ENCODE results near the gene SLC25A42. TPM values are rescaled to one million over a fixed set of nuclear protein-coding genes. Genes with fewer than 3 reads are reported as not detected.

Gene SLC25A42
- total RNA-seq, 4 donors from 2014 or later = 11.2 to 24.8 (median 13.2) TPM

DNA sequence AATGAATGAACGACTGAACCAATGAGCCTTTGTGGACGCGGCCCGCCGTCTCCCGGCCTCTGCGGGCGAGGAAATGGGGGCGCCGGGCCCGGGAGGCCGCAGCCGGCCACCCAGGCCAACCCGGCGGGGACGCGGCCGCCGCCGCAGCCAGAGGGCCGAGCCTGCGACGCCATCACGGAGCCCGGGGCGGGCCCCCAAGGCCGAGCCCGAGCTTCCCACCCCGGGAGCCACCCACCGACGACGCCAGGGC, 30.7 kb upstream of the SLC25A42 start:
- Histone ChIP-seq H3K9me3 (no peaks in the 10 kb centered on the region), H3K27me3 (no peaks in the 10 kb centered on the region), H3K36me3 (peaks cover 0 to 26% (median 0%) of the 10 kb centered on the region in 3 donors), H3K4me3 (peak overlapping the region; percentile 78 to 98 (median 88)), H3K27ac (peak overlapping the region; percentile 88 to 99 (median 93)), H3K4me1 (peaks cover 0 to 22% (median 18%) of the 10 kb centered on the region in 4 donors)
- peak in 1 of 3 donors; percentile 17 for DNase-seq
- no peak for TF ChIP-seq POLR2A (IDR thresholded peaks at IDR 0.05)
- TF ChIP-seq, protein P1, sequence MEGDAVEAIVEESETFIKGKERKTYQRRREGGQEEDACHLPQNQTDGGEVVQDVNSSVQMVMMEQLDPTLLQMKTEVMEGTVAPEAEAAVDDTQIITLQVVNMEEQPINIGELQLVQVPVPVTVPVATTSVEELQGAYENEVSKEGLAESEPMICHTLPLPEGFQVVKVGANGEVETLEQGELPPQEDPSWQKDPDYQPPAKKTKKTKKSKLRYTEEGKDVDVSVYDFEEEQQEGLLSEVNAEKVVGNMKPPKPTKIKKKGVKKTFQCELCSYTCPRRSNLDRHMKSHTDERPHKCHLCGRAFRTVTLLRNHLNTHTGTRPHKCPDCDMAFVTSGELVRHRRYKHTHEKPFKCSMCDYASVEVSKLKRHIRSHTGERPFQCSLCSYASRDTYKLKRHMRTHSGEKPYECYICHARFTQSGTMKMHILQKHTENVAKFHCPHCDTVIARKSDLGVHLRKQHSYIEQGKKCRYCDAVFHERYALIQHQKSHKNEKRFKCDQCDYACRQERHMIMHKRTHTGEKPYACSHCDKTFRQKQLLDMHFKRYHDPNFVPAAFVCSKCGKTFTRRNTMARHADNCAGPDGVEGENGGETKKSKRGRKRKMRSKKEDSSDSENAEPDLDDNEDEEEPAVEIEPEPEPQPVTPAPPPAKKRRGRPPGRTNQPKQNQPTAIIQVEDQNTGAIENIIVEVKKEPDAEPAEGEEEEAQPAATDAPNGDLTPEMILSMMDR (IDR thresholded peaks at IDR 0.05) = peak in 1 of 6 experiments; percentile 5

DNA sequence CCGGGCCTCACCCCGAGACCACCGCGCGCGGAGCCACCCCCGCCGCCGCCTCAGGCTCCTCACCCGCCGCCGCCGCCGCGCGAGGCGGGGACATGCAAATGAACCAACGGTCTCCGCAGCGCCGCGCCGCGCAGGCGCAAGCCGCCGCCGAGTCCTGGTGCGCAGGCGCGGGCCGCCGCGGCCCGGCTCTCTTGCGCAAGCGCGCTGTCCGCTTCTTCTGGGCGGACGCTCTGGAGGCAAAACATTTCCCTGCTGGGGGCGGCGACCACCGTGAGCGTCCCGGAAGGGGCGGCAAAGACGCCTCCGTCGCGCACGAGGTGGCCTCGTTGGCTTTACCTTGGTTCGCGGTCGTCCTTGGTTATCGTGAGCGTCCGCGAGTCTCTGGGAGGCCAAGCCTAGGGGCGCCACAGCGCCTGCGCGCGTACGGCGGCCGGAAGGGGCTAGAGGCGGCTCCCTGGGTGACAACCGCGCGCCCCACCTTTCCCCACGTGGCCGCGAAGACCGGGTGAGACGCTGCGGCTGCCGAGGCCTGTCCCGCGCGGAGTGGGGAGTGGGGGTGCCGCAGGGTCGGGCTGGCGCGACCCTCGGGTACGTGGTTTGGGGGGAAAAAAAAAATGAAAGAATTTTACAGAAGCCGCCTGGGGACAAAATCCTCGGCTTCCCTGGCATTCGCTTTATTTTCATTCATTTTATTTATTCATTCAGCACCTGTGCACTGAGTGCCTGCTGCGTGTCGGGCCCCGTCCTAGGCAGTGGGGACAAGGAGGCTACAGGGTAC, 30.2 kb upstream of the SLC25A42 start, which contains the start of the genes ARMC6 and SUGP2:
TSS of gene ARMC6 (plus strand) at position 178 of the 778 bp plus-strand sequence. CDS start 607 bp downstream, outside the sequence.
TSS of gene SUGP2 (minus strand) at position 92 of the 778 bp plus-strand sequence. CDS start 2,446 bp downstream, outside the sequence.
- peaks cover 0 to 22% (median 18%) of the 10 kb centered on the region in 4 donors for H3K4me1 ChIP-seq
- peak within 1 kb of the TSS; percentile 88 to 99 (median 93) for H3K27ac ChIP-seq
- H3K27me3 ChIP-seq = no peaks in the 10 kb centered on the region
- peak; percentile 84 to 94 (median 92) for DNase-seq
- no peaks in the 10 kb centered on the region for H3K9me3 ChIP-seq
- peak within 1 kb of the TSS; percentile 78 to 98 (median 88) for H3K4me3 ChIP-seq
- peak; percentile 22 to 56 for TF ChIP-seq POLR2A (IDR thresholded peaks at IDR 0.05)
- TF ChIP-seq, protein P1 (IDR thresholded peaks at IDR 0.05) = peak in 4 of 6 experiments; percentile 7 to 44 (median 27)
- H3K36me3 ChIP-seq = peaks cover 0 to 21% (median 0%) of the 10 kb centered on the region in 3 donors

DNA sequence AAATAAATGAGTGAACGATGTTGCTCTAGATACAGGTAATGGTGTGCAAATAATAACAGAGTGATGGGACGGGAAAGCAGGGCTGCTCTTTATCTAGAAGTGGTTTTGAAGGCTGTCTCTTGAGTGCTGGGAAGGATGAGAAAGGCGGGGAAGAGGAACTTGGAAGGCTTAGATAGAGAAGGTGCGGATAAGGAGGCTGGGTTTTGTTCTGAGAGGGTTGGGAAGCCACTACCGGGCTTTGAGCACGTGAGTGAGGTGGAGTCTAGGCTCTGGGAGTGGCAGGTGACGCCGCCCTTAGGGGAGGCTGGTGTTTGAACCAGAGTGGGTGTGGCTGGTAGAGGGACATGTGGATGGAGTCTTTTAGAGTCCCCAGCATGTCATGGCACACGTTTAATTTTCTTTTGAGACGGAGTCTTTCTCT, 29.6 kb upstream of the SLC25A42 start:
- peaks cover 0 to 15% (median 0%) of the 10 kb centered on the region in 3 donors for H3K36me3 ChIP-seq
- H3K4me1 ChIP-seq = peaks cover 0 to 22% (median 18%) of the 10 kb centered on the region in 4 donors
- DNase-seq = peak; percentile 44 to 76 (median 69)
- no peaks in the 10 kb centered on the region for H3K9me3 ChIP-seq
- TF ChIP-seq, protein P1 (IDR thresholded peaks at IDR 0.05) = no peak
- TF ChIP-seq POLR2A (IDR thresholded peaks at IDR 0.05) = no peak
- H3K4me3 ChIP-seq = peak overlapping the region; percentile 78 to 98 (median 88)
- H3K27me3 ChIP-seq = no peaks in the 10 kb centered on the region
- H3K27ac ChIP-seq = peak overlapping the region; percentile 88 to 99 (median 93)

DNA sequence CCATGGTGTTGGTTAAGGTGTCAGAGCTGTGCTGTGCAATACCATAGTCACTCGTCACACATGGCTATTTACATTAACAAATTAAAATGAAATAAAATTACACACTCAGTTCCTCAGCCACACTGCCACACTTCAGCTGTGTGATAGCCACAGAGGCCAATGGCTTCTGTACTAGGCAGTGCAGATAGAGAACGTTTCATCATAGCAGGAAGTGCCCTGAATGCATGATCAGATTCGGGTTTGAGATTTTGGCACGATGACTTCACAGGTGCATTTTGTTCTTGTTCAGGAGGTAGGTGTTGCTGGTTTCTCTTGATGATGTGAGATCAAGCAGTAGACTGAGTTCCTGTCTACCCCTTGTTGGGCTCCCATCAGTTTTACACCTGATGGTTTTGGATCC, 23.9 kb upstream of the SLC25A42 start:
- Histone ChIP-seq H3K4me3 (no peak overlapping the region), H3K27ac (peak overlapping the region in 1 of 4 donors; percentile 12), H3K36me3 (peaks cover 0 to 23% (median 0%) of the 10 kb centered on the region in 3 donors), H3K4me1 (peaks cover 0 to under 1% (median 0%) of the 10 kb centered on the region in 4 donors), H3K9me3 (no peaks in the 10 kb centered on the region), H3K27me3 (no peaks in the 10 kb centered on the region)
- TF ChIP-seq POLR2A (IDR thresholded peaks at IDR 0.05) = no peak
- TF ChIP-seq, protein P1 (IDR thresholded peaks at IDR 0.05) = no peak
- no peak for DNase-seq

DNA sequence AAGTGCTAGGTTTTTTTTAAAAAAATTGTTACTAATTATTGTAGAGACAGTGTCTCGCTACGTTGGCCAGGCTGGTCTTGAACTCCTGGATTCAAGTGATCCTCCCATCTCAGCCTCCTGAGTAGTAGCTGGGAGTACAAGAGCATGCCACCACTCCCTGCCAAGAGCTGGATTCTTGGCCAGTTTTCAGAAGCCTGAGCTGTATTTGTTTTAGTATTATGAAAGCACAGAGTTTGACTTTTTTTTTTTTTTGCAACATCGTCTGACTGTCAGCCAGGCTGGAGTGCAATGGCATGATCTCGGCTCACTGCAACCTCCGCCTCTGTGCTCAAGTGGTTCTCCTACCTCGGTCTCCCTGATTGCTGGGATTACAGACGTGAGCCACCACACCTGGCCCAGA, 23.4 kb upstream of the SLC25A42 start:
- Histone ChIP-seq H3K36me3 (peaks cover 0 to 23% (median 0%) of the 10 kb centered on the region in 3 donors), H3K9me3 (no peaks in the 10 kb centered on the region), H3K4me1 (no peaks in the 10 kb centered on the region), H3K4me3 (no peak overlapping the region), H3K27me3 (no peaks in the 10 kb centered on the region), H3K27ac (peak overlapping the region in 1 of 4 donors; percentile 12)
- TF ChIP-seq, protein P1 (IDR thresholded peaks at IDR 0.05) = no peak
- no peak for TF ChIP-seq POLR2A (IDR thresholded peaks at IDR 0.05)
- DNase-seq = peak in 1 of 3 donors; percentile 61
